TTC549 (cell line): ENCODE data around the gene OR7G2.

Experiments used
- FAIRE-seq: peaks from 2 replicates; lab custom pipeline; 2012; peaks lifted over from hg19 to GRCh38; lab: Jason Lieb, UNC

The OR7G2 gene

DNA sequence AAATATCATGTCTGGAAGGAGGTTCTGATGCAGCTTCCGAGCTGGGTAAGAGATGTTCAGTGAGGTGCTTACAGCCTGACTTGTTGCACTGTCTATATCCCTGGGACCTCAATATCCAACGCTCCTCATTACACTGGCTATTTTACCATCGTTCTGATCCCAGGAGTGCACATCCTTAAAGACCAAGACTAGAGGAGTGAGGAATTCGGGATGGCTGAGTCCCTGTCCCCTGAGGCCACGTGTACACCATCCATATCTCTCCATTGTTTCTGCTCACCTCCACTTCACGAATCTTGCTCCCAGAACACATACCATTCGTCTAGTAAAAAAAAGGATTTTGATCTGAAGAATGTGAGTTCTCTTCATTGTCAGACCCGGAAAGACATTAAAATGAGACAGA, at the start of gene OR7G2:
OR7G2 (minus strand) TSS at position 101 of the 400 bp plus-strand sequence. CDS start 4,232 bp downstream, outside the sequence.
- FAIRE-seq, result no peak

- FAIRE-seq, result no peak
Measured at GRCh38 chr19:9156304-9156703, 49.0 kb upstream of the OR7G2 start.

- FAIRE-seq, result no peak
Measured at GRCh38 chr19:9155591-9155990, 48.3 kb upstream of the OR7G2 start.

DNA sequence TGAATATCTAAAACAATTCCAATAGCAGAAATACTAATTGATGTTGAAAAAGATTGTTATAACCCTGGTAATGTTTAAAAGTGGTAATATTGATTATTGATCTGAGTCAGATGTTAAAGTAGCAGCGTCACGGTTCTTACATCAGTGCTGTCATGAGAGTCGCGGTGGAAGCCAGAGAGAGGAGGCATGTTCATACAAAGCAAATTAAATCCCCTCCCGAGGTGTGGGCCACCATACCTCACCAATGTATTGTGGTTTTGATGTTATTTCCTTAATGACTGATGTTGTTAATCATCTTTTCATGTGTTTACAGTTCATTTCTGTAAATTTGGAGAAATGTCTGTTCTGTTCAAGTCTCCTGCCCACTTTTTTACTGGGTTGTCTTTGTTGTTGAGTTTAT, 44.1 kb upstream of the OR7G2 start:
- FAIRE-seq, result no peak

GRCh38 chr19:9150650-9151049, 43.4 kb upstream of the OR7G2 start:
- no peak for FAIRE-seq

- no peak for FAIRE-seq
Measured at GRCh38 chr19:9149997-9150396, 42.7 kb upstream of the OR7G2 start.

DNA sequence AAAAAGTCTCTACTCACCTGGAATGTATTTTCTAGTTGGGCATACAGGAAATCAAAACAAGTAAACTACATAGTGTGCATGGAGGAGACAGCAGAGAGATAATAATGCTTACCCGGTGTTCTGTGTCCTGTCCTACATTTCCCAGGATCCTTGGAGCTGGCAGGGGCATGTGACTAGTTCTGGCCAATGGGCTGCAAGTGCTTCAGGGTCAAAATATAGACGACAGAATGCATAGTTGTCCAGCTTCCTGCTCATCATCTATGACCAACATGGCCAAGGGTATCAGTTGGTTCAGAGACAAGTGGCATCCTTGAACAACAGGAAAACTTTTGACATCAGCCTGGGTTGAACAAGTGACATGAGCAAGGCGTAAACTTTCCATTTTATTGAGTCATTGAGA, 41.4 kb upstream of the OR7G2 start:
- no peak for FAIRE-seq

DNA sequence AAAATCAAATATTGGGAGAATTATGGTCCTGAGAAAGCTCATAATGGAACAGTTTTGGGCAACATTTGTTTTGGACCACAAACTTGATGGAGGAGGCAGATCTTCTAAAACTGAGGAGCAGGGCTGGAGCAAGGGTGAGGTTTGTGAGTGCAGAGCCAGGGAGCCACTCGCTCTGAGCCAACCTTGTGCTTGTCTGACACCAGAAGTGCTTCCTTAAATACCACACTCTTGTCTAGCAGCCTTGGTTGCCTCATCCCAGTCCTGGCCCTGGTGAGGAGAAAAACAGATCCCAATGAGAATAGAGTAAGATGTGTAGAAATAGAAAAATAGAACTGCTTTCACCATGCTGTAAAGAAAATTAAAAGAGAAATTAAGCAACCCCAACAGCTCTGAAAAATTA, 39.6 kb upstream of the OR7G2 start:
- FAIRE-seq, result no peak

DNA sequence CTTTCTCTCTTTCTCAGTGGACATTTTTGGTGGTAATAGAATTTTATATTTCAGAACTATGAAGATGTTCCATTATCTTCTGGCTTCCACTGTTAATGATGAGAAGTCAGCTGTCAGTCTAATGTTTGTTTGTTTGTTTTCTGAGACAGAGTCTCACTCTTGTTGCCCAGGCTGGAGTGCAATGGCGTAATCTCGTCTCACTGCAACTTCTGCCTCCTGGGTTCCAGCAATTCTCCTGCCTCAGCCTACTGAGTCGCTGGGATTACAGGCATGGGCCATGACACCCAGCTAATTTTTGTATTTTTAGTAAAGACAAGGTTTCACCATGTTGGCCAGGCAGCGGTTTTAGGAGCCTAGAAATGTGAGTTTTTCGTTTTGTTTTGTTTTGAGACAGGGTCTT, 37.6 kb upstream of the OR7G2 start:
- no peak for FAIRE-seq

DNA sequence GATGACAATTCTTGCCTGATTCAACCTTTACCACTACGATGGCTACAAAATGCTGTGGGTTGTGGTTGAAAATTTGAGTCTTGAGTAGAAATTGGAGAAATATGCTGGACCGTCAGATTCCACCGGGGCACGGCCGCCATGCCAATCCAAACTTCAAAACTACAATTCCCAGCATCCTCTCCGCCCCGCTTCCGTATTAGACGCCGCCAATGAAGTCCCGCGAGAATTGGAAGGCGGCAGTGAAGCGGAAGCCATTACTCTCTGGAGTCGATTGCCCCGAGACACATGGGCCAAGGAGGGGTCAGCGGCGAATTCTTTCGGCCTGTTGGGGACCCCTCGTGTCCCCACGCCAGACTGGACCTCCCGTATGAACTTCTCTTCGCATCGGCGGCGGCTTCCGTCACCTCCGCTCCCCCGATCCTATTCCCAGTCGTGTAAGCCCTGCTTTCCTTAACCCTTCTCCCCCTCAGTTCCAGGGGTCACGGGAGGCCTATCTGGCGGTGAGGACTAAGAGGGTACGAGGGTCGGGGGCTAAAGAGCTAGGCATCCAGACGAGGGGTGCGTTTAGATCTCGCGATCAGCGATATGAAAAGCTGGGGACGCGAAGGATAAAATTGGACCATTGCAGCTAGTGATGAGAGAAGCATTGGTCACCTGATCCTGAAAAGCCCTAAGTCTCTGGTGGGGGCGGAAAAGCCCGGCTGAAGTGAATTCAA, 33.0 kb upstream of the OR7G2 start, which contains the start of gene ZNF317:
ZNF317 (plus strand) TSS at position 239 of the 716 bp plus-strand sequence. CDS start 15,620 bp downstream, outside the sequence.
- peak; percentile 83 for FAIRE-seq

- no peak for FAIRE-seq
Measured at GRCh38 chr19:9139609-9140158, 32.4 kb upstream of the OR7G2 start.

DNA sequence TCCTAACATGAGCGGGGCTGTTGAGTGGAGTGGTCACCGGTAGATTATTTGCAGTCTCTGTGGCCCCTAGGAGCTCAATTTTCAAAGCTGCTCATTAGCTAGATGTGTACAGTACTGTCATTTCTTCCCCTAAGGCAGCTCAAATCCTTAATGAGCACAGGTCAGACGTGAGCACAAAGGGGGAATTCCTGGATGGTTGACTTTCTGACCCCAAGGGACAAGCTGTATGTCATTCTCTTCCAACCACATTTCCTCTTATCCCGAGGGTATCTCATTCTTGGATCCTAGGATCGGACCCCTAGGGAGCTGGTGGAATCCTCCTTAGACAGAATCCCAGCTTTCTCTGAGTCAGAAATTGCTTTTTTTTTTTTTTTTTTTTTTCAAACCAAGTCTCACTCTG, 25.1 kb upstream of the OR7G2 start:
- FAIRE-seq, result no peak

GRCh38 chr19:9130965-9131364, 23.7 kb upstream of the OR7G2 start:
- FAIRE-seq, result no peak

DNA sequence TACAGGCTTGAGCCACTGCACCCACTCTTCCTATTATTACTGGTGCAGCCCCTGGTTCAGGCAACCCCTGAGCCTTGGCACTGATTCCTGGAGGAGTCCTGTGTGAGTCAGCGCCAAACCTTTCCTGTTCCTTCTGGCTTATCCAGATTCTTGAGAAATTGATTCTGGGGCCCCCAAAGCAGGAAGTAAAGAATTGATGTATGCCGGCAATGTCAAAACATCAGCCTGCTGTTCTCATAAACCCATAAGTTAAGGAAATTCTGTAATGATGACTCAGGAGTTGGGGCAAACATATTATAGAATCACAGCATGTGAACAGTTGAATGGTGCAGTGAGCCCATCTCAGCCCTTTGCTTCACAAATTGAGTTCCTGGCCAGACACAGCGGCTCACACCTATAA, 20.9 kb upstream of the OR7G2 start:
- FAIRE-seq, result no peak

DNA sequence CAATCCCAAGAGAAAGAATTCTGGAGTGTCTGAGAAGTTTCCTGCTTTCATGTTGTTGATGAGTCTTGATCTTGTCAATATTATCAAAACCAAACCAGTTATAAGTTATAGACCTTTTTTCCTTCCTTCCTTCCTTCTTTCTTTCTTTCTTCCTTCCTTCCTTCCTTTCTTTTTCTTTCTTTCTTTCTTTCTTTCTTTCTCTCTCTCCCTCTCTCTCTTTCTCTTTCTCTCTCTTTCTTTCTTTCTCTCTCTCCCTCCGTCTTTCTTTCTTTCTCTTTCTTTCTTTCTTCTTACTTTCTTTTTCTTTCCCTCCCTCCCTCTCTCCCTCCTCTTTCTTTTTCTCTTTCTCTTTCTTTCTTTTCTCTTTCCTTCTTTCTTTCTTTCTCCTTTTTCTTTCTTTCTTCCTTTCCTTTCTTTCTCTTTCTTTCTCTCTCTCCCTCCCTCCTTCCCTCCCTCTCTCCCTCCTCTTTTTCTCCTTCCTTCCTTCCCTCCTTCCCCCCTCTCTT, 19.7 kb upstream of the OR7G2 start, which contains the start of gene OR7G3:
OR7G3 (minus strand) TSS at position 51 of the 506 bp plus-strand sequence; CDS start at position 51, 0 bp downstream.
- FAIRE-seq, result no peak

DNA sequence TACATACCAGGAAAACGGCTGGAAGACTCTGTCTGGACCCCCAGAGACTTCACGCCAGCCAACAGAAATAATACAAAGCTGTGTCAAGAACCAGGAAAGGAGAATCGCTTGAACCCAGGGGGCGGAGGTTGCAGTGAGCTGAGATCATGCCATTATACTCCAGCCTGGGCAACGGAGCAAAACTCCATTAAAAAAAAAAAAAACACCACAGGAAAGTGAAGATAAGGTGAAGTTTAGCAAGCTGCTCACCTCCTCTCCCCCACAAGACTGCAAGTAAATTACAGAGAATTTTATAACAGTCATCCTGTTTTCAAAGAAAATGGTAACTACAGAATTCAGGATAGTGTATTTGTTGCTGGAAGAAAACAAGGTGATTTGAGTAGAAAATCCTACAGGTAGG, 9.3 kb upstream of the OR7G2 start:
- no peak for FAIRE-seq

GRCh38 chr19:9115307-9115813, 8.1 kb upstream of the OR7G2 start, which contains the start of gene OR7G1:
Gene OR7G1, minus strand, starts transcription at chr19:9115763. Its CDS starts 0 bp downstream, at chr19:9115763.
- no peak for FAIRE-seq

DNA sequence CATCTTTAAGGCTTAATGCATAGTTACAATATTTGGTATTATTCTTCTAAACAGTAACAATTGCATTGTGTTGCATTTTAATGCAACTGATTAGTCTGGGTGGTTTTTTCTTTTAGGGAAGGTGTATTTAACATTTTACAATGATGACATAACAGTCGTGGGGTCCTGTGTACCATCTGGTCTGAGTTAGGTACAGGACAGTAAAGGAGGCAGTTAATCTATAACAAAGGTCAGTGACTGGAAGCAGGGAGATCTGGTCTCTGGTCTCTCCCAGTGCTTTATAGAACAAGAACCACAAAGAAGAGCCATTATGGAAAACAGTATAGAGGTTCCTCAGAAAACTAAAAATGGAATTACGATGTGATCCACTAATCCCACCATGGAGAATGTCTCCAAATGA, 2.7 kb upstream of the OR7G2 start:
- no peak for FAIRE-seq

- FAIRE-seq, result no peak
Measured at GRCh38 chr19:9086761-9087160, 20.5 kb downstream of the OR7G2 start, which contains the start of gene OR1M1. Gene OR1M1, plus strand, starts transcription at chr19:9087061. Its CDS starts 6,184 bp downstream, at chr19:9093245.

GRCh38 chr19:9078651-9079050, 28.6 kb downstream of the OR7G2 start:
- no peak for FAIRE-seq

DNA sequence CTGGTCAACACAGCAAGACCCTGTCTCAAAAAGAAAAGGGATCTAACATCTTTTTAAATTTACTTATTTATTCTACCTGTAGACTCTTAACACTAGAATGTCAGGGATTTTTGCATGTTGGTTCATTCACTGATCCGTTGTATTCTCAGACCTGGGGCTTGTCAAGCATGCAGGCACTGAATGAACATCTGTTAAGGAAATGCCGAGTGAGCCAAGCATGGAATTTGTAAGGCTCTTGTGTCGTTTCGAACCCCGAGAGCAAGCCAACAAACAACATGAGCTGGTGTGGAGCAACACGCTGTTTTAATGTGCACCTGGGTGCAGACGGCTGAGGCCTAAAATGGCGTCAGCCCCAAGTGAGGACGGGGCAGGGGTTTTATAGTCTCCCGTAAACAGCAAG, 30.4 kb downstream of the OR7G2 start:
- no peak for FAIRE-seq

- no peak for FAIRE-seq
Measured at GRCh38 chr19:9075064-9075949, 32.0 kb downstream of the OR7G2 start.
